Effector CD4-positive, alpha-beta T cell (primary cell): ENCODE results near the gene SPACA4.
"Not testable (repeated sequence)": the region's sequence is repeated elsewhere in the genome, so short reads cannot be mapped to it uniquely, and the experiment has no call there.

Experiments used
- DNase-seq: peaks from one replicate; pipeline ENCODE4 v3.0.0-alpha.2; 2020

The SPACA4 gene

DNA sequence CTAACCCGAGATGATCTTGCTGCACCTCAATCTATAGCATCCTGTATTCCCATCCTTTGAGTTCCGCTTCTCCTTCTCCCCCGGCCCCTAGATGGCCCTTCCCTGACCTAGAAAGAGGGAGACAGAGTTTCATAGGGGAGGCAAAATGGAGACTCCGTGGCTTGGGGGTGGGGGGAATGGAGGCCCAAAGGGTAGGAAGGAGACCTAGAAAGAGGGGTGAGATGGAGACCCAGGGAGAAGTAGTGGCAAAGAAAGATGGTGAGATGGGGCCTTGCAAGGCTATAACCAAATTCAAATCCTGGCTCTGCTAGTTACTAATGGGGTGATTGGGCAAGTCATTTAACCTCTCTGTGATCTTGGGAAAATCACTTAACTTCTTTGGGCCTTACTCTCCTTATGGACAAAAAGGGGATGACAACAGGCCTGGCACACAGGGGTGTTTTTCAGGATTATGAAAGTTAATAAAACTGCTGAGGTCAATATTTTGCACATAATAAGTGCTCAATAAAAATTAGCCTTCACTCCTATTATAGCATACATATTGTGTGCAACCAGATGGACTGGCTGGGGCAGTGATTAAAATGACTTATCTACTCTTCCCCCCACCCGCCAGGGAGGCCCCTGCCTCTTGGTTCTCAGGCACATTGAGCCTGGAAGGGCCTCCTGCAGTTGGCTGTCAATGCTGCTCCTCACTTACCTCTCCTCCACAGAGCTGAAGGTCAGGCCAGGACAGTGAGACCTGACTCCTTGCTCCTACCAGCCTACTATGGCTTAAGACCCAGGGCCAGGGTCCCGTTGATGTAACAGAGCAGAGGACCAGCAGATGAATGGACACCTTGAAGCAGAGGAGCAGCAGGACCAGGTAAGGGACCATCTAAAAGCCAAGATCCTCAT lies 13.4 kb downstream of the SPACA4 start:
- no peak for DNase-seq

DNA sequence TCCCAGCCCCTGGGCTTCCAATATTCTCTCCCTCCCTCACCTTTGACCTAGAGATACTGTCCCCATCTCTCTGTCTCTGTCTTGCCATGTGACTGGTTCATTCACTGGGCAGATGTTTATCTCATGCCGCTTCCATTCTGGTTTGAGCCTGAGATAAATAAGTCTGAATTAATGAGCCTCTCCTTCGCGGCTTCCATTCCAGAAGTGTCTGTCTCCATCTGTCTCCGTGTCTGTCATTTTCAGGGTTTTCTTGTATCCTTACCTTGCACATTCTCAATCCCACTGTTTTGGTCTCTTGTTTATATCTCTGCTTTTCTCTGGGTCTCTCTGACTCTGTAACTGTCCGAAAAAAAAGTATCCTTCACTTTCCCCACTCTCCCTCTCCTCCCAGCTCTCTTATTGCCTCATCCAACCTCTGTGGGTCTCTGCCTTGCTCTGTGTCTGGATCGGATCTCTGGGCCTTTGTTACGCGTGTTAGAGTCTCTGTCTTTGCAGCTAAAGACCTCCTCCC lies 17.1 kb downstream of the SPACA4 start:
- DNase-seq, result no peak

DNA sequence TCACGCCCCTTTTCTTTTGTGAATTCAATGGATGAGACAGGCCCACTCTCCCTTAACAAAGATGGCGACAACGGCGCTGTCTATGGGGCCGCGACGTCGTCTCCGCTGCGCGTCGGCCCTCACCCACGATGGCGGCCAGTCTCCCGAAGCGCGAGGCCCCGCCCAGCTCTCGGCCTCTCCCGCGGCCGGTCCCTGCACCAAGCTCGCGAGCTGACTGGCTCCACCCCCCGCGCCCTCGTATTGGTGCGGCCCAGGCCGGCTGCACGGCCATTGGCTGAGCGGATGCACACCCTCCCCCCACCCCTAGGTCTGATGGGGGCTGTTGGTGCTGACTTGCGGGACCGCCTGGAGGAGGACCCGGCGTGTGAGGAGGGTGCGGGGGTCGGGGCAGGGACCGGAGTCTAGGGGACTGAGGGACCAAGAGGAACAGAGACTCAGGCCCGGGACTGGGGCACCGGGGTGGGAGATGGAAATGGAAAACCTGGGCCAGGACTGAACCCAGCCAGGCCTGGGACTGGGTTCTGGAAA lies 17.6 kb downstream of the SPACA4 start:
- DNase-seq, result peak; percentile 89

DNA sequence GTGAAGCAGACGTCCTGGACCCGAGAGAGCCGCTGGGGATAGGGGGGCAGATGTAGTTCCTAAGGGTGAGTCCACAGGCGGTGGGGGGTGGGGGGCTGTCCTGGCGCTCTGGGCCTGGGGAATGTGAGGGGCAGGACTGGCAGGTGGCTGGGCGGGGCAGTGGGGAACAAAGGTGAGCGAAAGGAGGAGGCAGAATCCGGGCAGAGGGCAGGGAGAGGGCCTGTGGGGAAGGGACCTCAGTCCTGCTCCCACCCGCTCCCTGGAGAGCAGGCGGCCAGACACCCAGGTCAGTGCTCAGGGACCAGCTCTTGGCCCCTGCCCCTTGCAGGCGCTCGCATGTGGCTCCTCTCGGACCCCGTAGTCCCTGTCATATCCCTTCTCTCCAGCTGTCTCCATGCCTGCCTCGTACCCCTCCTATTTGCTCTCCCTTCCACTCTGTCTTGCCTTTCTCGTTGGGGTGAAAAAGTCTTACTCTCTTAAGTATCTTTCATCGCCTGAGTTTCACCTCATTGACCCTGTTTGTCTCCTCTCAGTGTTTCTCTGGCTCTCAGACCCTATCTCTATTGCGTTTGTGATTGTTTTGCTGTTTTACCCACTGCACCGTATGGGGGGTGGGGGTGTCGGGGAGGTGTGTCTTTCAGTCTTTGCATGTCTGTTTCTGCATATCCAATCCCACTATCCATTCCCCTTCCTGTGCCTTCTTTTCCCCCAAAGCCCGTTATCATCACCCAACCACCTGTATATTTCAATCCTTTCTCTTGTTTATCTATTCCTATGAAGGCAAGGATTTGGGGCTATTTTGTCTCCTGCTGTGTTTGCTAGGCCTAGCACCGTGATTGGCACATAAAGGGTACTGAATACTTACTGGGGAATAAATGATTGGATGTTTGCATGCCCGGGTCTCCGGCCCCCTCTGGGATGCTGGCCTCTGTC lies 18.5 kb downstream of the SPACA4 start:
- DNase-seq, result no peak

DNA sequence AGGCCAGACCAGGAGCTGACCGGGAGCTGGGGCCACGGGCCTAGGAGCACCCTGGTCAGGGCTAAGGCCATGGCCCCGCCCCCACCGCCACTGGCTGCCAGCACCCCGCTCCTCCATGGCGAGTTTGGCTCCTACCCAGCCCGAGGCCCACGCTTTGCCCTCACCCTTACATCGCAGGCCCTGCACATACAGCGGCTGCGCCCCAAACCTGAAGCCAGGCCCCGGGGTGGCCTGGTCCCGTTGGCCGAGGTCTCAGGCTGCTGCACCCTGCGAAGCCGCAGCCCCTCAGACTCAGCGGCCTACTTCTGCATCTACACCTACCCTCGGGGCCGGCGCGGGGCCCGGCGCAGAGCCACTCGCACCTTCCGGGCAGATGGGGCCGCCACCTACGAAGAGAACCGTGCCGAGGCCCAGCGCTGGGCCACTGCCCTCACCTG lies 19.4 kb downstream of the SPACA4 start:
- DNase-seq, result no peak

DNA sequence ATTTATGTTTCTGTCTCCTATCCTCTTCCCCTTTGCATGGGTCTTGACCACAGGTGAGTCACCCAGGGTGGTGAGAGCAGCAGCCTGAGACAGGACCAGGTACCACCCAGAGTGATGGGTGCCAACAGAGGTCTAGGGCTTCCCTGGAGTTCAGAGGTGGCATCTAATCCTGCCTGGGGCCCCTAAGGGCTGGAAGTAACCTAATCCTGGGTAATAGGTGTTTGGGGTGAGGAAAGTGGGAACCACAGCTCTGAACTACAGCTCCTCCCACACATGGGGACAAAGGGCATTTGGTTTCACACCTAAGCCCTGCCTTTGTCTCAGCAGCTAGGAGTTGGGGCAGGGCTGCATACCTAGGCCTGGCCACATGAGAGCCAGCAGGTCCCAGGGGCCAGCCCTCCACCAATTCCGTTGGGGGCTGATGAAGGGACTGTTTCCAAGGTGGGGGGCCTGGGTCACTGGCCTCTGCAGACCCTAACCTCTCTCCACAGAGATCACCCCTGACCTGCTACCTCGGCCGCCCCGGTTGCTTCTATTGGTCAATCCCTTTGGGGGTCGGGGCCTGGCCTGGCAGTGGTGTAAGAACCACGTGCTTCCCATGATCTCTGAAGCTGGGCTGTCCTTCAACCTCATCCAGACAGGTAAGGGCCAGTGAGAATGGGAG lies 20.8 kb downstream of the SPACA4 start:
- no peak for DNase-seq

DNA sequence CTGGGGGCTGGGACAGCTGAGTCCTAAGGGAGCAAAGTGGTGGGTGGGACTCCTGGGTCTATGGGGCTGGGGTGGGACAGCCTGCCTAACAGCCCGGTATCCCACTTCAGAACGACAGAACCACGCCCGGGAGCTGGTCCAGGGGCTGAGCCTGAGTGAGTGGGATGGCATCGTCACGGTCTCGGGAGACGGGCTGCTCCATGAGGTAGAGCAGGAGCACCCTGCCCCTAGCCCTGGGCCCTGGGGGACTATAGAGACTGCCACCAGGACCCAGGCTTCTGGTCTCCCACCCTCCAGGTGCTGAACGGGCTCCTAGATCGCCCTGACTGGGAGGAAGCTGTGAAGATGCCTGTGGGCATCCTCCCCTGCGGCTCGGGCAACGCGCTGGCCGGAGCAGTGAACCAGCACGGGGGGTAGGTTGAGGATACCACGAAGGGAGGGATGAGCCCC lies 21.3 kb downstream of the SPACA4 start:
- no peak for DNase-seq

DNA sequence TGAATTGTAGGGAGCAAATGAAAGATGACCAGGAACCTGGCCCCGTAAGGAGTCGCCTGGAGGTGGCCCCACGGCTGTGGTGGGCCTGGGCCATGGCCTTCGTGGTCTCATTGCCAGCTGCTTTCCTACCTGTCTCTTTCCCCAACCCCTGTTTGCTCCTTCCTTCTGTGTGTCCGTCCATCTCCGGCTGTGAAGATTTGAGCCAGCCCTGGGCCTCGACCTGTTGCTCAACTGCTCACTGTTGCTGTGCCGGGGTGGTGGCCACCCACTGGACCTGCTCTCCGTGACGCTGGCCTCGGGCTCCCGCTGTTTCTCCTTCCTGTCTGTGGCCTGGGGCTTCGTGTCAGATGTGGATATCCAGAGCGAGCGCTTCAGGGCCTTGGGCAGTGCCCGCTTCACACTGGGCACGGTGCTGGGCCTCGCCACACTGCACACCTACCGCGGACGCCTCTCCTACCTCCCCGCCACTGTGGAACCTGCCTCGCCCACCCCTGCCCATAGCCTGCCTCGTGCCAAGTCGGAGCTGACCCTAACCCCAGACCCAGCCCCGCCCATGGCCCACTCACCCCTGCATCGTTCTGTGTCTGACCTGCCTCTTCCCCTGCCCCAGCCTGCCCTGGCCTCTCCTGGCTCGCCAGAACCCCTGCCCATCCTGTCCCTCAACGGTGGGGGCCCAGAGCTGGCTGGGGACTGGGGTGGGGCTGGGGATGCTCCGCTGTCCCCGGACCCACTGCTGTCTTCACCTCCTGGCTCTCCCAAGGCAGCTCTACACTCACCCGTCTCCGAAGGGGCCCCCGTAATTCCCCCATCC lies 22.1 kb downstream of the SPACA4 start:
- no peak for DNase-seq

DNA sequence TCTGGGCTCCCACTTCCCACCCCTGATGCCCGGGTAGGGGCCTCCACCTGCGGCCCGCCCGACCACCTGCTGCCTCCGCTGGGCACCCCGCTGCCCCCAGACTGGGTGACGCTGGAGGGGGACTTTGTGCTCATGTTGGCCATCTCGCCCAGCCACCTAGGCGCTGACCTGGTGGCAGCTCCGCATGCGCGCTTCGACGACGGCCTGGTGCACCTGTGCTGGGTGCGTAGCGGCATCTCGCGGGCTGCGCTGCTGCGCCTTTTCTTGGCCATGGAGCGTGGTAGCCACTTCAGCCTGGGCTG lies 22.7 kb downstream of the SPACA4 start:
- DNase-seq, result no peak

DNA sequence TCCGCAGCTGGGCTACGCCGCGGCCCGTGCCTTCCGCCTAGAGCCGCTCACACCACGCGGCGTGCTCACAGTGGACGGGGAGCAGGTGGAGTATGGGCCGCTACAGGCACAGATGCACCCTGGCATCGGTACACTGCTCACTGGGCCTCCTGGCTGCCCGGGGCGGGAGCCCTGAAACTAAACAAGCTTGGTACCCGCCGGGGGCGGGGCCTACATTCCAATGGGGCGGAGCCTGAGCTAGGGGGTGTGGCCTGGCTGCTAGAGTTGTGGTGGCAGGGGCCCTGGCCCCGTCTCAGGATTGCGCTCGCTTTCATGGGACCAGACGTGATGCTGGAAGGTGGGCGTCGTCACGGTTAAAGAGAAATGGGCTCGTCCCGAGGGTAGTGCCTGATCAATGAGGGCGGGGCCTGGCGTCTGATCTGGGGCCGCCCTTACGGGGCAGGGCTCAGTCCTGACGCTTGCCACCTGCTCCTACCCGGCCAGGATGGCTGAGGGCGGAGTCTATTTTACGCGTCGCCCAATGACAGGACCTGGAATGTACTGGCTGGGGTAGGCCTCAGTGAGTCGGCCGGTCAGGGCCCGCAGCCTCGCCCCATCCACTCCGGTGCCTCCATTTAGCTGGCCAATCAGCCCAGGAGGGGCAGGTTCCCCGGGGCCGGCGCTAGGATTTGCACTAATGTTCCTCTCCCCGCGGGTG lies 23.2 kb downstream of the SPACA4 start:
- no peak for DNase-seq

DNA sequence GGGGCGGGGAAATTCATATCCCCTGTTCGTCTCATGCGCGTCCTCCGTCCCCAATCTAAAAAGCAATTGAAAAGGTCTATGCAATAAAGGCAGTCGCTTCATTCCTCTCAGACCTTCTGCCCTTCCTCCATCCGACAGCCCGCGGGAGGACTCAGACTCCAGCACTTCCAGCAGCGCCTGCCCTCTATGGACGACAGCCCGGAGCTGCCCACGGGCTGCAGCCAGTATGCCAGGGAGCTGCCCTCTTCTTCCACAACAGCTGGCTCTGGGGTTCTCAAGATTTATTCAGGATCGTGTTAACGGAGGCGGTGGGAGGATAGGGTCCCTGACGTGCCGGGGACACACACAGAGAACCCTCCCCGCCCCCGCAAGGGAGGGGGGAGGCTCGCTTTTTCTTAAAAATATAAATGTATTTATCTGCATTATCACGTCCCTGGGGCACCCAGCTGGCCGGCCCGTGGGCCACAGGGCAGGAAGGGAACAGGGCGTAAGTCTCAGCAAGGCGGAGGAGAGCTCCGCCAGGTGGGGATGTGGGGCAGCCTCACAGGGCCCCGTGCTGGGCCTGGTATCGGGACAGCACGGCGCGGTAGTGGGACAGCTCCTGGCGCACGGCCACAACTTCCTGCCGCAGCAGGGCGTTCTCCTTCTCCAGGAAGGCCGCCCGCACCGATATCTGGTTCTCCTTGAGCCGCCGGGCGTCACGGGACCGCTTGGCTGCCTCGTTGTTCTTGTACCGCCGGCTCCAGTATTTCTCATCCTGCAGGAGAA lies 23.9 kb downstream of the SPACA4 start:
- DNase-seq, result no peak

DNA sequence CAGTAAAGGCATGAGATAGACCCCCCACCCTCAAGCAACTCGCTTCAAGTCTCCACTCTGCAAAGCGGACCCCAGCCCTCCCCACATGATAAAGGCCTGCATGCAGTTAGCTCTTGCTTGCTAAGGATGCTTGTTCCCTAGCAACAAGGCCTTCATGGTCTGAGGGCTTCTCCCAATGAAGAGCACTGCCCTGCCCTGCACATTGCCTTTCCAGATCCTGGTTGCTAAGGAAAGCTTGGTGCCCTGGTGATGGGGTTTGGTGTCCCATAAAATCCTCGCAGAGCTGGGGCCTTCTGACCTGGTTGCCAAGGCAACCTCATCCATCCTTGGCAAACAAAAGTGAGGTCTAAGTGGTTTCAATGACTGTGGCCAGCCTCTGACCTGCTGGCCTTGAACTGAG lies 24.7 kb downstream of the SPACA4 start:
- DNase-seq, result no peak

DNA sequence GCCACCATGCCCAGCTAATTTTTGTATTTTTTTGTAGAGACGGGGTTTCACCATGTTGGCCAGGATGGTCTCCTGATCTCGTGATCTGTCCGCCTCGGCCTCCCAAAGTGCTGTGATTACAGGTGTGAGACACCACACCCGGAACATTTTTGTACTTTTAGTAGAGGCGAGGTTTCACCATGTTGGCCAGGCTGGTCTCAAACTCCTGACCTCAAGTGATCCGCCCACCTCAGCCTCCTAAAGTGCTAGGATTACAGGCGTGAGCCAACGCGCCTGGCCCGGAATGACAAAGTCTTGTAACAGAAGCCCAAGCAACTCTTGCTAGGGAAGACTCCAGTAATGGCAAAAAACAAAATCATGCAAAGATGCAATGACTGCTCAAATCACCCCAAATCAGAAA lies 25.7 kb downstream of the SPACA4 start:
- not testable (repeated sequence) for DNase-seq

DNA sequence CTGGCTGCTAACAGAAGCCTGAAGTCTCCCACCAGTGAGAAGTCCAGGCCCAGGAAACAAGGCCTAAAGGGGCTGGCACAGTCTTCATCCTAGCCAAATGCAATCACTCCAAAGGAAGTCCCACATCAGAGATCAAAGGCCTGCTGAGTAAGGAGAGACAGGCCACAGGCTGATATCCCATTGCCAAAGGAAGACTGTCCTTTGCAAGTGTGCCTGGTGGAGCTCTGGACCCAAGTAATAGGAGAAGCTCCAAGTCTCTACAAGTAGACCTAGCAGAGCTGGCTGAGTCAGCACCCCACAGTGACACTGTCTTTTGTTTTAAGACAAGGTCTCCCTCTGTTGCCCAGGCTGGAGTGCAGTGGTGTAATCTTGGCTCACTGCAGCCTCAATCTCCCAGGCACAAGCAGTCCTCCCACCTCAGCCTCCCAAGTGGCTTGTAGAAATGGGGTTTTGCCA lies 26.2 kb downstream of the SPACA4 start:
- DNase-seq, result no peak

DNA sequence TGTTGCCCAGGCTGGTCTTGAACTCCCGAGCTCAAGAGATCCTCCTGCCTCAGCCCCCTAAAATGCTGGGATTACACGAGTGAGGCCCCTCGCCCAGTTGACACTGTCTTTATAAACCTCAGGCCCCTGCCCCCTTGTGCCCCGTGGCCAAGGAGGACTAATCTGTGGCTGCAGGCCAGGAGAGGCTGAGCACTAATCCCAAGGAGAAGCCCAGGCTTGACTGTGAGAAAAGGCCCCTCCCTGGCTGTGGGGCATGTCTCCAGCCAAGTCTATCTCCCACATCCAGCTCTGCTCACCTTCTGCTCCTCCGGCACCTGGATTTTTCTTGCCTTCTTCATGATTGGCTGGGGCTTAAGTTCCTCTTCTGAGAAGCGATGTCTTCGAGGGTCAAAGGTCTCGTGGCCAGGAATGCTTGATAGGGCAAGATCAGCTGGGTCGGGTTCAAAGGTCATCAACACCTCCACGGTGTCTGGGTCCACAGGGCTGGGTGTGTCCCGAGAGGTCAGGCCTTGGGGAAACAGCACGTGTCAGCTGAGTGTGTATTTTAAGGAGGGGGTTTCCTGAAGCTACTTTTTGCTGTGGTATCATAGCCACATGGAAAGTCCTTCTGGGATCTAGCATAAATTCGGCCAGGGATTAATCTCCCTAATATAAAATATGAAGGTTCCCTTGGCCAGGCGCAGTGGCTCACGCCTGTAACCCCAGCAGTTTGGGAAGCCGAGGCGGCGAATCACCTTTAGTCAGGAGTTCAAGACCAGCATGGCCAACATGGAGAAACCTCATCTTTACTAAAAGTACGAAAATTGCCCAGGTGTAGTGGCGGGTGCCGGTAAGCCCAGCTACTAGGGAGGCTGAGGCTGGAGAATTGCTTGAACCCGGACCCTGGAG lies 26.9 kb downstream of the SPACA4 start:
- no peak for DNase-seq

DNA sequence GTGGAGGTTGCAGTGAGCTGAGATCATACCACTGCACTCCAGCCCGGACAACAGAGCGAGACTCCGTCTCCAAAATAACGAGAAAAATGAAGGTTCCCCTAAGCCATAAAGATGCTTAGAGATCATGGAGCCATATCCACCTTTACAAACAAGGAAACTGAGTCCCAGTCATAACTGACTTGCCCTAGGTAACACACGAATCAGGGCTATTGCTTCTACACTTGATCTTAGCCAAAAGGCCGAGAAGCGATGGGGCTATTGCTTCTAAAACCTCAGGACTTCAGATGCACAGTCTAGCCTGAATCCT lies 27.4 kb downstream of the SPACA4 start:
- no peak for DNase-seq

DNA sequence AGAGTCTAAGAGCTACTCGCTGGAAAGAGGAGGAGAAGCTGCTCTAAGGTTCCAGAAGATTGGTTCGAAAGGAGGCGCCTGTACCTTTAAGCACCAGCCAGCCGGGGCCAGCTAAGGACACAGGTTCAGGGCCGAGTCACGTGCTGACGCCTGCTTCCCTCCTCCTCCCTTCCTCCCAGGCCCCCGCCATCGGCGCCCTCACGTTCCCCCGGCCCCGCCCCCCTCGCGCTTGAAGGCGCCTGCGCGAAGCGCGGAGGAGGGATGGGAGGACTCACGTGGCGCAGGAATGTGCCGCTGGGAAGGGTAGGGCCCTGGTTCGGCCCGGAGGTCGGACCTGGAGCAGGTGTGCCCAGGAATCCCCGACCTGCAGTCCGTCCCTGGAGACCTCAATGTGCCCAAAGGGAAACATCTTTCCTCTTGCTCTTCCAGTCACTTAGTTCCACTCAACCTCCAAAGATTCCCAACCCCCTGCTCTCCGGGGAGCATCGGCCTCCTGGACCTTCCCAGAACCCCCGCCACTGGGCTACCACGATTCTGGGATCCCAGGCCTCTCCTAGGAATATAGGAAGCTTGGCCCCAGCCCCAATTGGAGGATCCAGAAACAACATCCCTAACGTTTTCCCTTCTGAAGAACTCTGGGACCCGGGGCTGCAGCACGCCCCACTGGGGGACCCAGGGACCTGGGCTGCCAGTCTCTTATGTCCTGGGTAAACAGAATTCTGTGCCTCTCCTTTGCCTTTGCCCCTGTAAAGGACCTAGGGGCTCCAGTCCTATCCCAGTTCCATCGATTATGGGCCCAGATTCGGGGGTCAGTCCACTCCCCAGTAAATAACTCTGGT lies 28.1 kb downstream of the SPACA4 start:
- peak; percentile 81 for DNase-seq

DNA sequence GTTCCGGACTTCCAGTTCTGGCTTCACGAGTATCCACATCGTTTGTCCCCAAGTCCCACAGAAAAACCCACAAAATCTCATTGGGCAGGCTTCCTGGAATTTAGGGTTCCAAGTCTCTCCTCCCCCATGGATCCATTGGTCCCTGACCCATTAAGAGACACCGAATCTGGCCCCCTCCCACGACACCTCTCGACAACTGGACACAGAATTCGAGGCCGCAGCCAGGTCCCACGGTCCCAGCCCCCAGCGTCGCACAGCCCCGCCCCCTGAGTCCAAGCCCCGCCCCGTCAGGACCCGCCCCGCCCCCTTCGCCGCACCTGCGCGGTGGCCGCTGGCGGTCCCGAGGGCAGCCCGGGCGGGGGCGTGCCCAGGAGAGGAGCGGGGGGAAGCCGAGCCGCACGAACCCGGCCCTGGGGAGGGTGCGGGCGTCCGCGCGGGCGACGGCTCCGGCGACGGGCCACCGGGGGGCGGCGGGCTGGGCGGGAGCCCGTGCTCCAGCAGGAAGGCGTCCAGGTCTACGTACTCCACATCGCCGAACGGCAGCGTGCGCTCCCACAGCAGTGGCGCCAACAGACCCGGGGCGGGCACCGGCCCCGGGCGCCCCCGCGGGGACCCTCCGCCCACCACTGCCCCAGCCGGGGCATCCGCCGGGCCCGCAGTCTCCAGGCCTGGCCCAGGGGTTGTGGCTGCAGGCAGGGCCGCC lies 28.9 kb downstream of the SPACA4 start:
- peak; percentile 70 for DNase-seq
